ENCODE measurements around the gene CCDC93.
"Not testable (repeated sequence)": the region's sequence is repeated elsewhere in the genome, so short reads cannot be mapped to it uniquely, and the experiment has no call there.

The CCDC93 gene

GRCh38 chr2:118044854-118045253 is 31.0 kb upstream of the CCDC93 start:
- DNase-seq (ENCODE audit: low spot score), result no peak

GRCh38 chr2:118044103-118044716 is 30.3 kb upstream of the CCDC93 start:
- DNase-seq (ENCODE audit: low spot score), result no peak

- DNase-seq (ENCODE audit: low spot score), result no peak
Observed at GRCh38 chr2:118040891-118041290, 27.0 kb upstream of the CCDC93 start.

GRCh38 chr2:118032169-118033013 is 18.5 kb upstream of the CCDC93 start:
- peak; percentile 61 for DNase-seq (ENCODE audit: low spot score)

GRCh38 chr2:118031566-118031965 is 17.7 kb upstream of the CCDC93 start:
- no peak for DNase-seq (ENCODE audit: low spot score)

- DNase-seq (ENCODE audit: low spot score), result no peak
Observed at GRCh38 chr2:118029025-118029424, 15.2 kb upstream of the CCDC93 start.

GRCh38 chr2:118021356-118021755 is 7.5 kb upstream of the CCDC93 start:
- DNase-seq (ENCODE audit: low spot score), result no peak

GRCh38 chr2:118019821-118020220 is 6.0 kb upstream of the CCDC93 start:
- no peak for DNase-seq (ENCODE audit: low spot score)

- no peak for DNase-seq (ENCODE audit: low spot score)
Observed at GRCh38 chr2:118016911-118017310, 3.0 kb upstream of the CCDC93 start.

- DNase-seq (ENCODE audit: low spot score), result not testable (repeated sequence)
Observed at GRCh38 chr2:118015761-118016160, 1.9 kb upstream of the CCDC93 start.

- DNase-seq (ENCODE audit: low spot score), result no peak
Observed at GRCh38 chr2:118014492-118014824, 588 bp upstream of the CCDC93 start.

GRCh38 chr2:118013221-118013723 is 598 bp downstream of the CCDC93 start:
- no peak for DNase-seq (ENCODE audit: low spot score)

- DNase-seq (ENCODE audit: low spot score), result no peak
Observed at GRCh38 chr2:118012778-118013177, 1.1 kb downstream of the CCDC93 start.

GRCh38 chr2:118010473-118010872 is 3.4 kb downstream of the CCDC93 start:
- no peak for DNase-seq (ENCODE audit: low spot score)

GRCh38 chr2:118006861-118007260 is 7.0 kb downstream of the CCDC93 start:
- DNase-seq (ENCODE audit: low spot score), result no peak

GRCh38 chr2:118006326-118006725 is 7.5 kb downstream of the CCDC93 start:
- DNase-seq (ENCODE audit: low spot score), result no peak

GRCh38 chr2:118003396-118003824 is 10.5 kb downstream of the CCDC93 start:
- DNase-seq (ENCODE audit: low spot score), result peak; percentile 56

GRCh38 chr2:118000041-118000440 is 13.8 kb downstream of the CCDC93 start:
- no peak for DNase-seq (ENCODE audit: low spot score)

- no peak for DNase-seq (ENCODE audit: low spot score)
Observed at GRCh38 chr2:117997872-117998454, 15.9 kb downstream of the CCDC93 start.

- no peak for DNase-seq (ENCODE audit: low spot score)
Observed at GRCh38 chr2:117996525-117996924, 17.3 kb downstream of the CCDC93 start.

- no peak for DNase-seq (ENCODE audit: low spot score)
Observed at GRCh38 chr2:117994729-117995128, 19.1 kb downstream of the CCDC93 start.

- DNase-seq (ENCODE audit: low spot score), result no peak
Observed at GRCh38 chr2:117989854-117990438, 23.9 kb downstream of the CCDC93 start.

GRCh38 chr2:117987121-117987520 is 26.7 kb downstream of the CCDC93 start:
- no peak for DNase-seq (ENCODE audit: low spot score)

All from COLO829 (cell line).